ENCODE results near the gene CERS6. TPM values are rescaled to one million over a fixed set of nuclear protein-coding genes. Genes with fewer than 3 reads are reported as not detected.

Gene CERS6
- total and polyA plus RNA-seq, 10 of the 15 experiments (the other 5 are each of a cell fraction or from before 2014, with no cell fraction given) = 1.3 to 20.4 (median 14.1) TPM

DNA sequence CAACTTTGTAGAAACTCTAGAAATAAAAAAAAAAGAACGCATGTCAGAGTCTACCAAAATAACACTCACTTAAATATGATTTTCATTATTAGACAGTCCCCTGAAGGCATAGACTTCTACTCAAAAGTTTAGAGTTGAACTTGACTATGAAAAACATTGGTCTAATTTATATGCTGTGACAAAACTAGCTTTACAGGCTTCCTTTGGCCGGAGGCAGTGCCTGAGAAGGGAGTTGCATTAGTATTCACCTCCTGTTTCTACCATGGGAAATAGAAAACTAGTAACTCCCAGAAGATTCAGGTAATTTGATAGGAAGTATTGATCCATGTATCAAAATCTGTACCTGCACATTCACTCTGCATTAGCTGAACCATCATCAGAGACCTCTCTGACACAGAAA lies 182.9 kb downstream of the CERS6 start:
- intact Hi-C loops (cut with micrococcal nuclease; ENCODE audit: unreplicated experiment) = no loop called here
- ChIA-PET SMC1A (ENCODE audit: uncharacterized antibody, unreplicated experiment) (interaction anchor here (1.4 kb wide), 1 partner anchor 72 kb away, joined by 4 read pairs; no protein-coding TSS in a partner anchor), CTCF (interaction anchor here (0.9 to 1.4 kb wide), 3 partner anchors 15 to 293 kb away, joined by 3 to 4 read pairs (median 3); no protein-coding TSS in a partner anchor), POLR2A (no interaction called here), RAD21 (ENCODE audit: unreplicated experiment) (no interaction called here)
- ATAC-seq (no peak), DNase-seq (ENCODE audit: low read depth, low spot score) (no peak), FAIRE-seq (no peak)
- no peak overlapping the region; the same call in 1 of the 2 replicates for H3K27ac ChIP-seq (ENCODE audit: control insufficient read depth, insufficient read depth)
- in situ Hi-C loops (cut with MboI) = no loop called here
- BruUV-seq (replicated peaks) = no TSS peak
- peaks cover 14% of the 10 kb centered on the region for H3K4me1 ChIP-seq (ENCODE audit: control insufficient read depth, insufficient read depth, low read length)
- no peak overlapping the region for H3K4me3 ChIP-seq
- no peak overlapping the region for H3K4me2 ChIP-seq (ENCODE audit: control insufficient read depth, insufficient read depth)
- 95% methylated on average over 2 of the region's 2 CpGs for WGBS (ENCODE audit: insufficient coverage, insufficient replicate concordance, low lambda C conversion rate, missing lambda C conversion rate)
- no peak overlapping the region for H2AFZ ChIP-seq (ENCODE audit: control insufficient read depth, low read depth, low read length)
- TF ChIP-seq, protein P1, sequence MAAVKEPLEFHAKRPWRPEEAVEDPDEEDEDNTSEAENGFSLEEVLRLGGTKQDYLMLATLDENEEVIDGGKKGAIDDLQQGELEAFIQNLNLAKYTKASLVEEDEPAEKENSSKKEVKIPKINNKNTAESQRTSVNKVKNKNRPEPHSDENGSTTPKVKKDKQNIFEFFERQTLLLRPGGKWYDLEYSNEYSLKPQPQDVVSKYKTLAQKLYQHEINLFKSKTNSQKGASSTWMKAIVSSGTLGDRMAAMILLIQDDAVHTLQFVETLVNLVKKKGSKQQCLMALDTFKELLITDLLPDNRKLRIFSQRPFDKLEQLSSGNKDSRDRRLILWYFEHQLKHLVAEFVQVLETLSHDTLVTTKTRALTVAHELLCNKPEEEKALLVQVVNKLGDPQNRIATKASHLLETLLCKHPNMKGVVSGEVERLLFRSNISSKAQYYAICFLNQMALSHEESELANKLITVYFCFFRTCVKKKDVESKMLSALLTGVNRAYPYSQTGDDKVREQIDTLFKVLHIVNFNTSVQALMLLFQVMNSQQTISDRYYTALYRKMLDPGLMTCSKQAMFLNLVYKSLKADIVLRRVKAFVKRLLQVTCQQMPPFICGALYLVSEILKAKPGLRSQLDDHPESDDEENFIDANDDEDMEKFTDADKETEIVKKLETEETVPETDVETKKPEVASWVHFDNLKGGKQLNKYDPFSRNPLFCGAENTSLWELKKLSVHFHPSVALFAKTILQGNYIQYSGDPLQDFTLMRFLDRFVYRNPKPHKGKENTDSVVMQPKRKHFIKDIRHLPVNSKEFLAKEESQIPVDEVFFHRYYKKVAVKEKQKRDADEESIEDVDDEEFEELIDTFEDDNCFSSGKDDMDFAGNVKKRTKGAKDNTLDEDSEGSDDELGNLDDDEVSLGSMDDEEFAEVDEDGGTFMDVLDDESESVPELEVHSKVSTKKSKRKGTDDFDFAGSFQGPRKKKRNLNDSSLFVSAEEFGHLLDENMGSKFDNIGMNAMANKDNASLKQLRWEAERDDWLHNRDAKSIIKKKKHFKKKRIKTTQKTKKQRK (IDR thresholded peaks at IDR 0.05; ENCODE audit: low read depth, low read length) = no peak
- TF ChIP-seq, protein P2, sequence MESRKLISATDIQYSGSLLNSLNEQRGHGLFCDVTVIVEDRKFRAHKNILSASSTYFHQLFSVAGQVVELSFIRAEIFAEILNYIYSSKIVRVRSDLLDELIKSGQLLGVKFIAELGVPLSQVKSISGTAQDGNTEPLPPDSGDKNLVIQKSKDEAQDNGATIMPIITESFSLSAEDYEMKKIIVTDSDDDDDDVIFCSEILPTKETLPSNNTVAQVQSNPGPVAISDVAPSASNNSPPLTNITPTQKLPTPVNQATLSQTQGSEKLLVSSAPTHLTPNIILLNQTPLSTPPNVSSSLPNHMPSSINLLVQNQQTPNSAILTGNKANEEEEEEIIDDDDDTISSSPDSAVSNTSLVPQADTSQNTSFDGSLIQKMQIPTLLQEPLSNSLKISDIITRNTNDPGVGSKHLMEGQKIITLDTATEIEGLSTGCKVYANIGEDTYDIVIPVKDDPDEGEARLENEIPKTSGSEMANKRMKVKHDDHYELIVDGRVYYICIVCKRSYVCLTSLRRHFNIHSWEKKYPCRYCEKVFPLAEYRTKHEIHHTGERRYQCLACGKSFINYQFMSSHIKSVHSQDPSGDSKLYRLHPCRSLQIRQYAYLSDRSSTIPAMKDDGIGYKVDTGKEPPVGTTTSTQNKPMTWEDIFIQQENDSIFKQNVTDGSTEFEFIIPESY (IDR thresholded peaks at IDR 0.05) = no peak
- TF ChIP-seq SIN3A (IDR thresholded peaks at IDR 0.05; ENCODE audit: low read depth, low read length) (no peak), SPI1 (IDR thresholded peaks at IDR 0.05; ENCODE audit: borderline replicate concordance, insufficient read depth, low read depth, low read length) (no peak), NRF1 (conservative IDR thresholded peaks at IDR 0.05; ENCODE audit: low read depth, low read length) (no peak), CBFB (IDR thresholded peaks at IDR 0.05; ENCODE audit: low read depth) (no peak), NKRF (conservative IDR thresholded peaks at IDR 0.05) (no peak), TCF3 (IDR thresholded peaks at IDR 0.05; ENCODE audit: borderline replicate concordance, insufficient read depth, low read depth, low read length) (no peak), HDGF (IDR thresholded peaks at IDR 0.05) (no peak), MXI1 (IDR thresholded peaks at IDR 0.05; ENCODE audit: low read depth, low read length) (no peak), POLR2AphosphoS5 (IDR thresholded peaks at IDR 0.05; ENCODE audit: low read length) (no peak), TCF7 (IDR thresholded peaks at IDR 0.05; ENCODE audit: borderline replicate concordance) (no peak), RAD51 (IDR thresholded peaks at IDR 0.05) (no peak), SKIL (IDR thresholded peaks at IDR 0.05; ENCODE audit: low read depth, poor library complexity, severe bottlenecking) (no peak)
- H3K9ac ChIP-seq (ENCODE audit: control insufficient read depth, insufficient read depth, low read length) = no peak overlapping the region
- H4K20me1 ChIP-seq (ENCODE audit: control insufficient read depth, insufficient read depth) = no peaks in the 10 kb centered on the region
- no peaks in the 10 kb centered on the region for H3K9me3 ChIP-seq (replicated peaks; ENCODE audit: control insufficient read depth, insufficient read depth, low read length)
- no peaks in the 10 kb centered on the region for H3K27me3 ChIP-seq (replicated peaks in 1 of 2; ENCODE audit: control insufficient read depth in 2 of 2, insufficient read depth in 2 of 2, low read length in 1 of 2)
- H3K36me3 ChIP-seq (ENCODE audit: control insufficient read depth in 2 of 2, insufficient read depth in 2 of 2, low read length in 1 of 2) = no peaks in the 10 kb centered on the region
- H3K79me2 ChIP-seq (ENCODE audit: control insufficient read depth, insufficient read depth, low read length) = no peaks in the 10 kb centered on the region; the same call in none of the 2 replicates

Measured in GM12878 (cell line).